ENCODE results near the gene GUCA2B.

GUCA2B gene

GRCh38 chr1:42152907-42153600 is at the start of gene GUCA2B:
Gene GUCA2B, plus strand, starts transcription at chr1:42153410. Its CDS starts 41 bp downstream, at chr1:42153451.
- H3K4me3 ChIP-seq (ENCODE audit: low read depth, low read length), result no peak within 1 kb of the TSS

- no peak overlapping the region for H3K4me3 ChIP-seq (ENCODE audit: low read depth, low read length)
Measured at GRCh38 chr1:42105025-42105424, 48.2 kb upstream of the GUCA2B start.

DNA sequence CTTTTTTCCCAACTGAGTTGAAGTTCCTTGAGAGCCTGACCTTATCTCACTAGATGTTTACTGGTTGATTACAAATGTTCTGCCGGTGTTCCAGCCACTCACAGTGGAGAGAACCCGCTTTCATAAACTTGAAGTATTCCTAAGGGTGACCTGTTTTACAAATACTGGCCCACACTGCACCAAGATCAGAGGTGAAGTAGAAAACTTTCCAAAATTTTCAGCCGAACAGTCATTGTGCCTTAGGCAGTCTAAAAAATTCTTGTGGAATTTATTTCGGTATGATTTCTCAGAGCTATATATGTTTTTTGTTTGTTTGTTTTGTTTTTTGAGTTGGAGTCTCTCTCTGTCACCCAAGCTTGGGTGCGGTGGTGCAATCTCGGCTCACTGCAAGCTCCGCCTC is 44.9 kb upstream of the GUCA2B start:
- H3K4me3 ChIP-seq (ENCODE audit: low read depth, low read length), result no peak overlapping the region

DNA sequence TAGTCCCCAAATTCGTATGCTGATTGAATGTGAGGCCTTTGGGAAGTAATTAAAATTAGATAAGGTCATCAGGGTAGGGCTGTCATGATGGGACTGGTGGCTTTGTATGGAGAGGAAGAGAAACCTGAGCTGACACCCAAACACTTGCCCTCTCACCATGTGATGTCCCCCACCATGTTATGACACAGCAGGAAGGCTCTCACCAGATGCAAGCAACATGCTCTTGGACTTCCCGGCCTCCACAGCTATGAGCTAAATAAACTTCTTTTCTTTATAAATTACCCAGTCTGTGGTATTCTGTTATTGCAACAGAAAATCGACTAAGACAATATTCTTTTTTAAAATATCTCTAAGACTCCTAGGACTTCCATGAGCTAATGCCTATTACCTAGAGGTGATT is 43.6 kb upstream of the GUCA2B start:
- no peak overlapping the region for H3K4me3 ChIP-seq (ENCODE audit: low read depth, low read length)

DNA sequence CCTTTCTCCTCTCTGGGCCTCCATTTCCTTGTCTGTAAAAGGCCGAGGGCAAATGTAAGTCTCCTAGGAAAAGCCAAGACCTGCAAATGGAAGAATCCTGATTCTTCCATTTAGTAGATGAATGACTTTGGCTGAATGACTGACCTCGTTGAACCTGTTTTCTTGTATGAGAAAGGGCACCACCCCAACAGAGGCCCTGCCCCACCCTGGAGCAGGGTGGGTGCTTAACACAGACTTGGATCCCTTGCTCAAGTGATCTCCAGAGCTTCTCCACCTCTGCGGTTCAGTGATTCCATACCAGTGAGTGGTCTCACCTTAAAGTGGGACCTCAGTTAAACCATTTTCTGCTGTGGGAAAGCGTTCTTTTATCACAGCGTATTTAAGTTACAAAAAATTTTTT is 39.0 kb upstream of the GUCA2B start:
- H3K4me3 ChIP-seq (ENCODE audit: low read depth, low read length), result no peak overlapping the region

GRCh38 chr1:42117214-42117613 is 36.0 kb upstream of the GUCA2B start:
- no peak overlapping the region for H3K4me3 ChIP-seq (ENCODE audit: low read depth, low read length)

DNA sequence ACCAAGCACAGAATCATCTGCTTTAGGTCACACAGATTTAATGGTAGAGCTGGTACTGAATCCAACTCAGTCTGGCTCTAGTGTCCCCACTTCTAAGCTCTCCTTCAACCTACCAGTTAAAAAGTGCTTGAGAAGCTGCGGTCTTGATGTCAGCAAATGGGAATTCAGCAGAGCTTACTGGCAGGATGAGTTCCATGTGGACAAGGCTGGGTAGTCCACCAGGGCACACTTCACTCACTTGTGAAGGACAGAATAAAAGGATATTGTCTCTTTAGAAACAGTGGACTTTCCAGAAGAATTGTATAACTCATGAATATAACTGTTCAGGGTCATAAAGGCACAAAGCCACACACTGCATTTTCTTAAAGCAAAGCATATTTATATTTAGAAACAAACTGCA is 35.1 kb upstream of the GUCA2B start:
- no peak overlapping the region for H3K4me3 ChIP-seq (ENCODE audit: low read depth, low read length)

GRCh38 chr1:42122408-42122807 is 30.8 kb upstream of the GUCA2B start:
- no peak overlapping the region for H3K4me3 ChIP-seq (ENCODE audit: low read depth, low read length)

GRCh38 chr1:42125552-42125951 is 27.7 kb upstream of the GUCA2B start:
- H3K4me3 ChIP-seq (ENCODE audit: low read depth, low read length), result no peak overlapping the region

GRCh38 chr1:42127767-42128166 is 25.4 kb upstream of the GUCA2B start:
- H3K4me3 ChIP-seq (ENCODE audit: low read depth, low read length), result no peak overlapping the region

- H3K4me3 ChIP-seq (ENCODE audit: low read depth, low read length), result no peak overlapping the region
Measured at GRCh38 chr1:42128499-42128898, 24.7 kb upstream of the GUCA2B start.

DNA sequence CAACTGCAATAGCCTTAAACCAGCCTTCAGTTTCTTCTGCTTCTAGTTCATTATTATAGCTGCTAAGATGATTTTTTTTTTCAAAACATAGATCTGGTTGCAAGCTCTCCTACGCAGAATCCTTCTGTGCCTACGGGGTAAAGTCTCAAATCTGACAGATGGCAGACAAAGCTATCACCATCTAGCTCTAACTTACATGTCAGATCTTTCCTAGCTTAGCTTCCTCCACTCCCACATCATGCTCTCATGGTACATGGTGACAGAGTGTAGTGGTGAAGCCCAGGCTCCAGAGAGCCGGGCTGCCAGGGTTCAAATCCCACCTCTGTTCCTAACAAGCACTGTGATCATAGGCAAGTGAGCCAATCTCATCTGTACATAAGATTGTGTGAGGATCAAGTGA is 24.2 kb upstream of the GUCA2B start:
- no peak overlapping the region for H3K4me3 ChIP-seq (ENCODE audit: low read depth, low read length)

- no peak overlapping the region for H3K4me3 ChIP-seq (ENCODE audit: low read depth, low read length)
Measured at GRCh38 chr1:42130061-42130660, 23.0 kb upstream of the GUCA2B start.

DNA sequence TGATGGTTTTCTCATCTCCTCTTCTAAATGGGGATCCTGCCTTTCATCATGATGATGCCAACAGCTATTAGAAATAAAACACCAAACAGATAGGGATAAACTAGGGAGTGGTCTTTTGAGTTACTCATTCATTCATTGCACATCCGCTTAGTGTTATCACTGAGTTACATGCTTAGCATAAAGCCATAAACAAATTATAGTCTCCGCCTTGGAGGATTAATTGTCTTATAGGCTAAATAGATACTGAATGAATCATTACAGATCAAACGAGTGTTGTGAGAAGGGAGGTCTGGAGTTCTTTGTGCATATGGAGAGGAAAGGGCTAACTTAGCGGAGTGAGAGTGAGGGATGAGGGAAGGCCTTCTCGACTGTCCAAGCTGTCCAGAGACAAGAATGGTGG is 19.8 kb upstream of the GUCA2B start:
- H3K4me3 ChIP-seq (ENCODE audit: low read depth, low read length), result no peak overlapping the region

DNA sequence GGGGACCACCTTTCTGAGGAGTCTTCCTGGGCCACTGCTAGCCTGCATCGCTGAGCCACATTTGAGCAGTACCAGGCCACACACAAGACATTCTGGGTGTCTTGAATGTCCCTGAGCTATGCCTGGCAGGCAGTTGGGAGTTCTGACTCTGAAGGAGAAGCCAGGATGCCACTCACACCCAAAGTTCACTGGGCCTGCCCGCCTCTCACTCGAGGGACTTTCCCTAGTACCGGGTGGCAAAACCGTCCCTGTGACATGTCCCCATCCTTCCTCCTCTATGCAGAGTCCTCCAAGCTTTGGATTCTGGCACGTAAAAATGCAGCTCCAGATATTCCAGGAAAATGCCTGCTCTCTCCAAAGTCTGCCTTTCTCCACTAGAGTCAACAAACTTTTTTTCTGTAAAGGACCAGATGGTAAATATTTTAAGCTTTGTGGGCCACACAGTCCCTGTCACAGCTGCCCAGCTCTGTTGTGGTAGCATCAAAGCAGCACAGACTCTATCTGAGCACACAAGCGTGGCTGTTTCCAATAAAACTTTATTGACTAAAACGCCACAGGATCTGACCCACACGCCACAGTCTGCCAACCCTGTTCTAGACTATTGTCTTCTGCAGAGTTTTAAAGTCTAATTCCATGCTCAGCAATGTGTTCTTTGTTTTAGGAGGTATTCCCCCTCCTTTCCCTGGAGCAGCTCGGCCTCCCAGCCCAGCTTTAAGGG is 19.2 kb upstream of the GUCA2B start:
- H3K4me3 ChIP-seq (ENCODE audit: low read depth, low read length), result no peak overlapping the region

DNA sequence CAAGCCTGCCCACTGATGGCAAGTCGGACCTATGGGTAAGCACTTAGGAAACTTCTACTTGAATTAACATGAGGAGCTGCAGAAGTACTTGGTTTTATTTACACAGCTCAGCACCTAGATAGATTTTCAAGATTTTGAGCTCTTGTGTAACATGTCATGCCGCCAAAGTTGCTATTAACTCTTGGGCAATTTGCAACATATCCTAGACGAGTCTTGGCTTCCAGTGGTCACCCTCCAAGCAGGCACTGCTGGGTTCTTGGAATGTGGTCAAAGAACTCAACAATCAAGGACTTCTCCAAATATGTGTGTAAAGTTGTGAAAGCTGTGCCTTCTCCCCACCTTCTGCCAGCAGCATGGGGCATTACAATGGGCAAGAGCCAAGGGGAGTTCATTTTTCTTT is 17.8 kb upstream of the GUCA2B start:
- no peak overlapping the region for H3K4me3 ChIP-seq (ENCODE audit: low read depth, low read length)

DNA sequence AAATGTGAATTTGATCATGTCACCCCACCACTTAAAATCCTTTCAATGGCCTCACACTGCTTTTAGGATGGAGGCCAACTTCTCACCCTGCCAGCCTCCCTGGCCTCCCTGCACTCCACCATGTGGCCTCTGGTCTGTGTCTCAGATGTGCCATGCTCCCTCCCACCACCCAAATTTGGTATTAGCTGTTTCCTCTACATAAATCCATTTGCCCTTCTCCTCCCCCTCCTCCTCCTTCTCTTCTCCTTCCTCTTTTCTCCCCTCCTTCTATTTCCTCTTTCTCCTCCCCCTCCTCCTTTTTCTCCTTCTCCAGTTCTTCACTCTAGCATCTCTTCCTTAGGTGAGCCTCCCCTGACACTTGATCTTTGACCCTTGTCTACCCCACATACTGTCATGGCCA is 16.7 kb upstream of the GUCA2B start:
- H3K4me3 ChIP-seq (ENCODE audit: low read depth, low read length), result no peak overlapping the region

GRCh38 chr1:42137766-42138165 is 15.4 kb upstream of the GUCA2B start:
- H3K4me3 ChIP-seq (ENCODE audit: low read depth, low read length), result no peak overlapping the region

- no peak overlapping the region for H3K4me3 ChIP-seq (ENCODE audit: low read depth, low read length)
Measured at GRCh38 chr1:42138586-42138985, 14.6 kb upstream of the GUCA2B start.

- H3K4me3 ChIP-seq (ENCODE audit: low read depth, low read length), result no peak overlapping the region
Measured at GRCh38 chr1:42139444-42139843, 13.8 kb upstream of the GUCA2B start.

- H3K4me3 ChIP-seq (ENCODE audit: low read depth, low read length), result no peak overlapping the region
Measured at GRCh38 chr1:42140191-42140590, 13.0 kb upstream of the GUCA2B start.

DNA sequence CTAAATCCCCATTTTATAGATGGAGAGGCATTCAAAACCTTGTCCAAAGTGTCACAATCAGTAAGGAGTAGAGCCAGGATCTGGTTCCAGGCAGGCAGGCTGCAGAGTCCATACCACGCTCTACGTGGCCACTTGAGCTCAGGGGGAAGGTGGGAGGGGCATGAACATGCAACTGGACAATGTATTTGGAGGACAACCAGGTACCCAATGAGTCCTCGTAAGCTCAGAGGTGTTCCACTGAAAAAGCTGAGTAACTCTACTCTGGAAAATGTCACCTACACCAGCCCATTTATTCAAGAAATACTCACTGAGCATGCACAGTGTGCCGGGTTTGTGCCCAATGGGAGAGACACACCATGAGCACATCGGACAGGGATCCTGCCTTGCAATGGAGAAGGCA is 11.2 kb upstream of the GUCA2B start:
- no peak overlapping the region for H3K4me3 ChIP-seq (ENCODE audit: low read depth, low read length)
